HG02623 (cell line): ENCODE data around the gene FIZ1.
"Not testable (repeated sequence)": the region's sequence is repeated elsewhere in the genome, so short reads cannot be mapped to it uniquely, and the experiment has no call there.

Source experiments
- ATAC-seq: cut with Tn5 transposase; IDR thresholded peaks from one replicate; pipeline ENCODE4 v1.9.1; 2021; ENCODE audit warnings: moderate library complexity; ENCODE audit not compliant: unreplicated experiment

FIZ1 gene

GRCh38 chr19:55578031-55578760 lies 21.1 kb downstream of the FIZ1 start:
- no peak for ATAC-seq

GRCh38 chr19:55576746-55577145 lies 22.6 kb downstream of the FIZ1 start:
- no peak for ATAC-seq

- not testable (repeated sequence) for ATAC-seq
Observed at GRCh38 chr19:55573929-55574328, 25.4 kb downstream of the FIZ1 start.

GRCh38 chr19:55569477-55569876 lies 29.8 kb downstream of the FIZ1 start:
- ATAC-seq: not testable (repeated sequence)

GRCh38 chr19:55567708-55568328 lies 31.5 kb downstream of the FIZ1 start:
- no peak for ATAC-seq

- no peak for ATAC-seq
Observed at GRCh38 chr19:55566823-55567222, 32.5 kb downstream of the FIZ1 start.

- ATAC-seq: no peak
Observed at GRCh38 chr19:55563261-55563690, 36.0 kb downstream of the FIZ1 start.

GRCh38 chr19:55559684-55560083 lies 39.6 kb downstream of the FIZ1 start:
- no peak for ATAC-seq

GRCh38 chr19:55554741-55555152 lies 44.6 kb downstream of the FIZ1 start:
- ATAC-seq: no peak

GRCh38 chr19:55554302-55554701 lies 45.0 kb downstream of the FIZ1 start:
- no peak for ATAC-seq

GRCh38 chr19:55553217-55554182 lies 45.8 kb downstream of the FIZ1 start:
- ATAC-seq: no peak

GRCh38 chr19:55552620-55553019 lies 46.7 kb downstream of the FIZ1 start:
- no peak for ATAC-seq

- no peak for ATAC-seq
Observed at GRCh38 chr19:55552206-55552605, 47.1 kb downstream of the FIZ1 start.

GRCh38 chr19:55550321-55550650 lies 49.0 kb downstream of the FIZ1 start:
- no peak for ATAC-seq

- ATAC-seq: no peak
Observed at GRCh38 chr19:55549500-55550320, 49.6 kb downstream of the FIZ1 start.

GRCh38 chr19:55546822-55547614 lies 52.3 kb downstream of the FIZ1 start:
- ATAC-seq: no peak

GRCh38 chr19:55546011-55546410 lies 53.3 kb downstream of the FIZ1 start:
- ATAC-seq: no peak

- ATAC-seq: no peak
Observed at GRCh38 chr19:55545443-55545842, 53.9 kb downstream of the FIZ1 start, which contains the start of gene SBK3. TSS of gene SBK3 (minus strand) at chr19:55545543. CDS start at chr19:55545543, 0 bp downstream.

- ATAC-seq: no peak
Observed at GRCh38 chr19:55544776-55545439, 54.4 kb downstream of the FIZ1 start.
